Fibroblast of lung (primary cell): ENCODE data around the gene BCL11A.

ENCODE experiments used
- EZH2 ChIP-seq: IDR thresholded peaks from 2 replicates; pipeline ENCODE4 v1.5.1; 2012; ENCODE audit warnings: low read length, control low read depth, mild to moderate bottlenecking; ENCODE audit errors: missing control alignments
- TF ChIP-seq, protein P1 (sequence below), 2 donors: IDR thresholded peaks in 1 of 2; conservative IDR thresholded peaks in 1 of 2; 1 replicate in 1 of 2; 2 replicates in 1 of 2; pipeline ENCODE4 v1.5.1; 2011 to 2012; ENCODE audit warnings: low read length in 2 of 2, control low read depth in 1 of 2, inconsistent platforms in 1 of 2, low read depth in 1 of 2, mild to moderate bottlenecking in 1 of 2

DNA sequence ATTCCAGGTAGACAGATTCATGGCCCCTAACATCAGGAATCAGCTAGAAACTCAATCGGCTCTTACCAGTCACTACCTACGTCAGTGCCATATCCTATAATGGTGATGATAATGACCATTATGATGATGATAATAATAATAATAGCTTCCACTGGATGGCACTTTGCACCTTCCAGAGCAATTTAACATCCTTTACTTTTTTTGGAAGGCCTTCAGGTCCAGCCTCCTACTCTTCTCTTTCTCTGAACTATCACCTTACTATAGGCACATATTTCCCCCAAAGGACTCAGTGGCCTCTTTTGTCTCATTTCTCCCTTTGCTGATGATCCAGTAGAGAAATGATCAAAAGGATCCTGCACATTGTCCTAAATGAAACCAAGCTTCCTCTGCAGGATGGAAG is 56.0 kb downstream of the BCL11A start:
- TF ChIP-seq, protein P1, sequence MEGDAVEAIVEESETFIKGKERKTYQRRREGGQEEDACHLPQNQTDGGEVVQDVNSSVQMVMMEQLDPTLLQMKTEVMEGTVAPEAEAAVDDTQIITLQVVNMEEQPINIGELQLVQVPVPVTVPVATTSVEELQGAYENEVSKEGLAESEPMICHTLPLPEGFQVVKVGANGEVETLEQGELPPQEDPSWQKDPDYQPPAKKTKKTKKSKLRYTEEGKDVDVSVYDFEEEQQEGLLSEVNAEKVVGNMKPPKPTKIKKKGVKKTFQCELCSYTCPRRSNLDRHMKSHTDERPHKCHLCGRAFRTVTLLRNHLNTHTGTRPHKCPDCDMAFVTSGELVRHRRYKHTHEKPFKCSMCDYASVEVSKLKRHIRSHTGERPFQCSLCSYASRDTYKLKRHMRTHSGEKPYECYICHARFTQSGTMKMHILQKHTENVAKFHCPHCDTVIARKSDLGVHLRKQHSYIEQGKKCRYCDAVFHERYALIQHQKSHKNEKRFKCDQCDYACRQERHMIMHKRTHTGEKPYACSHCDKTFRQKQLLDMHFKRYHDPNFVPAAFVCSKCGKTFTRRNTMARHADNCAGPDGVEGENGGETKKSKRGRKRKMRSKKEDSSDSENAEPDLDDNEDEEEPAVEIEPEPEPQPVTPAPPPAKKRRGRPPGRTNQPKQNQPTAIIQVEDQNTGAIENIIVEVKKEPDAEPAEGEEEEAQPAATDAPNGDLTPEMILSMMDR (conservative IDR thresholded peaks at IDR 0.05 in 1 of 2, IDR thresholded peaks at IDR 0.05 in 1 of 2; ENCODE audit: low read depth in 1 of 2, low read length in 2 of 2), result no peak
- no peak for TF ChIP-seq EZH2
